Stomach (tissue), 9 donors: ENCODE results near the gene SLC29A2. TPM values are rescaled to one million over a fixed set of nuclear protein-coding genes. Genes with fewer than 3 reads are reported as not detected.

ENCODE experiments used
- DNase-seq, 2 donors: peaks; one replicate each; pipeline versions ENCODE4 v3.0.0 to v3.0.0-alpha.2; 2013 to 2019
- H3K27ac ChIP-seq, 5 donors: fragments of 200-600 bp in 4 of 5; sonication (generic) in 4 of 5; one replicate each; pipeline ENCODE4 v1.5.1; 2013 to 2019; ENCODE audit warnings: mild to moderate bottlenecking in 1 of 5, moderate library complexity in 1 of 5
- H3K27me3 ChIP-seq, 3 donors: fragments of 200-600 bp; sonication (generic); one replicate each; pipeline ENCODE4 v1.5.1; 2017 to 2019; ENCODE audit warnings: mixed run types in 1 of 3
- H3K36me3 ChIP-seq, 4 donors: fragments of 200-600 bp; sonication (generic); 1 replicate in 3 of 4; 2 replicates in 1 of 4; pipeline ENCODE4 v1.5.1; 2016 to 2019
- H3K4me1 ChIP-seq, 4 donors: fragments of 200-600 bp; sonication (generic); one replicate each; pipeline ENCODE4 v1.5.1; 2016 to 2019
- H3K4me3 ChIP-seq, 4 donors: fragments of 200-600 bp; sonication (generic) in 3 of 4; one replicate each; pipeline ENCODE4 v1.5.1; 2016 to 2019; ENCODE audit warnings: mild to moderate bottlenecking in 1 of 4
- H3K9me3 ChIP-seq, 4 donors: fragments of 200-600 bp; sonication (generic); one replicate each; pipeline ENCODE4 v1.5.1; 2016 to 2019
- CTCF ChIP-seq, 7 experiments: fragments of 450-650 bp in 4 of 7; fragments of 200-600 bp in 3 of 7; sonication (generic) in 3 of 7; IDR thresholded peaks; one replicate each; pipeline ENCODE4 v1.5.1; 2016 to 2019; ENCODE audit warnings: antibody characterized with exemption in 7 of 7, control low read depth in 2 of 7, mild to moderate bottlenecking in 1 of 7
- EP300 ChIP-seq: sonication (generic); formaldehyde crosslinking; IDR thresholded peaks from one replicate; pipeline ENCODE4 v1.6.1; 2017; ENCODE audit warnings: antibody characterized with exemption
- POLR2A ChIP-seq, 4 donors: fragments of 450-650 bp; IDR thresholded peaks; one replicate each; pipeline ENCODE4 v1.6.1; 2016; ENCODE audit warnings: antibody characterized with exemption in 4 of 4, control low read depth in 2 of 4, mild to moderate bottlenecking in 1 of 4, moderate library complexity in 1 of 4
- POLR2AphosphoS5 ChIP-seq, 3 donors: sonication (generic); formaldehyde crosslinking; IDR thresholded peaks; one replicate each; pipeline ENCODE4 v1.6.1; 2016; ENCODE audit warnings: antibody characterized with exemption in 3 of 3
- WGBS, 5 donors: extraction: QIAGEN DNeasy Blood & Tissue Kit in 3 of 5; methylation state at CpG; one replicate each; pipeline versions ENCODE4 v1.1.5 to v1.1.7; 2013 to 2018; 5-methylcytosine and 5-hydroxymethylcytosine counted together
- intact Hi-C: fragments of 100-400 bp; cut with DNase I; formaldehyde crosslinking; loops from one replicate; pipeline ENCODE4 v1.15.1; 2023; ENCODE audit warnings: low total_unique reads
- polyA plus RNA-seq, 3 donors: library from polyadenylated mRNA; stranded (reverse); fragments of 200-250 nt; gene quantifications; one replicate each; pipeline ENCODE4 v1.2.3, GENCODE V29; 2013
- total RNA-seq, 5 donors: library from RNA; depleted of rRNA; stranded (reverse); fragments of >200 nt; gene quantifications; one replicate each; pipeline versions ENCODE4 v1.1.0 to v1.2.3, GENCODE V29; 2014 to 2016
- donor health status: healthy with polysubstance abuse.
- donor health status: Bipolar disorder and iron deficiency.
- donor health status: healthy.

SLC29A2 gene
- total and polyA plus RNA-seq, 8 donors = 2.0 to 14.3 (median 6.4) TPM

GRCh38 chr11:66326261-66327111 lies 45.1 kb downstream of the SLC29A2 start:
- no peak for TF ChIP-seq CTCF (IDR thresholded peaks at IDR 0.05)
- no peak for TF ChIP-seq POLR2A (IDR thresholded peaks at IDR 0.05)
- no peak for TF ChIP-seq POLR2AphosphoS5 (IDR thresholded peaks at IDR 0.05)
- no peak for TF ChIP-seq EP300
- intact Hi-C loops = no loop called here
- Histone ChIP-seq H3K27me3 (no peaks in the 10 kb centered on the region), H3K36me3 (peaks cover 0 to 2% (median 1%) of the 10 kb centered on the region in 4 donors), H3K4me1 (peaks cover 26 to 36% (median 31%) of the 10 kb centered on the region in 4 donors), H3K27ac (peak overlapping the region in 4 of 5 donors; percentile 44 to 73 (median 72)), H3K4me3 (no peak overlapping the region), H3K9me3 (no peaks in the 10 kb centered on the region)
- DNase-seq = peak in 1 of 2 donors; percentile 77
- 24 to 57% (median 46%) methylated on average over 7 to 21 of the region's 21 CpGs for whole genome bisulfite sequencing, 5 donors

- Histone ChIP-seq H3K36me3 (no peaks in the 10 kb centered on the region), H3K4me1 (peaks cover 26 to 36% (median 31%) of the 10 kb centered on the region in 4 donors), H3K27ac (peak overlapping the region in 2 of 5 donors; percentile 73), H3K27me3 (no peaks in the 10 kb centered on the region), H3K9me3 (no peaks in the 10 kb centered on the region), H3K4me3 (no peak overlapping the region)
- intact Hi-C loops = no loop called here
- no peak for TF ChIP-seq EP300
- TF ChIP-seq CTCF (IDR thresholded peaks at IDR 0.05) = no peak
- no peak for TF ChIP-seq POLR2A (IDR thresholded peaks at IDR 0.05)
- TF ChIP-seq POLR2AphosphoS5 (IDR thresholded peaks at IDR 0.05) = no peak
- peak in 1 of 2 donors; percentile 32 for DNase-seq
- WGBS, 5 donors = 78 to 90% (median 82%) methylated on average over 7 to 8 of the region's 8 CpGs
Observed at GRCh38 chr11:66325263-66325671, 46.3 kb downstream of the SLC29A2 start.

GRCh38 chr11:66324664-66325063 lies 46.9 kb downstream of the SLC29A2 start:
- intact Hi-C loops = no loop called here
- Histone ChIP-seq H3K4me3 (no peak overlapping the region), H3K36me3 (no peaks in the 10 kb centered on the region), H3K27ac (peak overlapping the region in 1 of 5 donors; percentile 14), H3K27me3 (no peaks in the 10 kb centered on the region), H3K9me3 (no peaks in the 10 kb centered on the region), H3K4me1 (peaks cover 26 to 36% (median 31%) of the 10 kb centered on the region in 4 donors)
- peak in 1 of 2 donors; percentile 36 for DNase-seq
- WGBS, 5 donors = 64 to 79% (median 68%) methylated on average over 5 to 10 of the region's 10 CpGs
- TF ChIP-seq CTCF (IDR thresholded peaks at IDR 0.05) (no peak), POLR2AphosphoS5 (IDR thresholded peaks at IDR 0.05) (no peak), POLR2A (IDR thresholded peaks at IDR 0.05) (no peak), EP300 (no peak)

GRCh38 chr11:66323684-66324083 lies 47.9 kb downstream of the SLC29A2 start:
- no peaks in the 10 kb centered on the region for H3K27me3 ChIP-seq
- H3K27ac ChIP-seq = no peak overlapping the region
- intact Hi-C loops = no loop called here
- no peaks in the 10 kb centered on the region for H3K36me3 ChIP-seq
- H3K9me3 ChIP-seq = no peaks in the 10 kb centered on the region
- H3K4me1 ChIP-seq = peaks cover 26 to 36% (median 31%) of the 10 kb centered on the region in 4 donors
- TF ChIP-seq EP300 (no peak), POLR2A (IDR thresholded peaks at IDR 0.05) (no peak), POLR2AphosphoS5 (IDR thresholded peaks at IDR 0.05) (no peak), CTCF (IDR thresholded peaks at IDR 0.05) (no peak)
- no peak for DNase-seq
- H3K4me3 ChIP-seq = no peak overlapping the region
- 96 to 100% (median 98%) methylated on average over 1 of the region's 1 CpG for WGBS, 5 donors
